ENCODE data around the gene EREG.
"Not testable (repeated sequence)": the region's sequence is repeated elsewhere in the genome, so short reads cannot be mapped to it uniquely, and the experiment has no call there.

The EREG gene

DNA sequence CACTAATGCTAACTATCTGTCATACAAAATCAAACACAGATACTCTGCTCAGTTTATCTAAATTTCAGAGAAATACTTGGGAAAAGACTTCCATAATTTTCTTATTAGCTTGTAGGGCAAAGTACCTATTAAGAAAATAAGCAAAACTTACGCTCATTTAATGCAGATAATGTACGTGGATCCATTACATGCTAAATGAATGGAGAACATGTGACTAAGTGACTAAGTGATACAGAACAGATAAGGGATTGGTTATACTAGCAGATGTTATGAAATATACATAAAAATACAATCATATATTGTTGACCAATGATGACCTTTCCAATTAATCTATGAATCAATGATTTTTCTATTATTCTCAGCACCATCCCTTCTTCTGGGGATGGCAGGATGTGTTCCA, 25.7 kb downstream of the EREG start:
- no peak for DNase-seq (ENCODE audit: low spot score)

GRCh38 chr4:74391346-74391745, 26.4 kb downstream of the EREG start:
- DNase-seq (ENCODE audit: low spot score), result no peak

DNA sequence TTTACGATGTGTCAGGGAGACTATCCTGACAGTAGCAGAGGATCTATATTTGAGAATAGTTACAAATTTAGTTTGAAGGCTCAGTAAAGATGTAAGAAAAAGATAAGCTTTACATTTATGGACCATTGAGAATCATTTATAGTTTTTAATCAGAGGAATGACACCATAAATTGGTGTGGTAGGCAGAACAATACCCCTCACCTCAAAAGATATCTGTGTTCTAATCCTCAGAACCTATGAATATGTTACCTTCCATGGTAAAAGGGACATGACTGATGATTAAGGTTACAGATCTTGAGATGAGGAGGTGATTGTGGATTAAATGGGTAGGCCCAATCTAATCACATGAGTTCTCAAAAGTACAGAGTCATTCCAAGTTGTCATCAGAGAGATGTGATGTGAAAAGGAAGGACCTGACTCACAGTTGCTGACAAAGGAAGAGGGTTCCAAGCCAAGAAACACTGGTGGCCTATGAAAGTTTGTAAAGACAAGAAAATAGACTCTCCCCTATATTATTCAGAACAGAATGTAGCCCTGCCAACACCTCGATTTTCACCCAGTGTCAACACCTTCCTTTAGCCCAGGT, 27.0 kb downstream of the EREG start:
- no peak for DNase-seq (ENCODE audit: low spot score)

GRCh38 chr4:74394476-74395136, 29.7 kb downstream of the EREG start:
- DNase-seq (ENCODE audit: low spot score), result no peak

DNA sequence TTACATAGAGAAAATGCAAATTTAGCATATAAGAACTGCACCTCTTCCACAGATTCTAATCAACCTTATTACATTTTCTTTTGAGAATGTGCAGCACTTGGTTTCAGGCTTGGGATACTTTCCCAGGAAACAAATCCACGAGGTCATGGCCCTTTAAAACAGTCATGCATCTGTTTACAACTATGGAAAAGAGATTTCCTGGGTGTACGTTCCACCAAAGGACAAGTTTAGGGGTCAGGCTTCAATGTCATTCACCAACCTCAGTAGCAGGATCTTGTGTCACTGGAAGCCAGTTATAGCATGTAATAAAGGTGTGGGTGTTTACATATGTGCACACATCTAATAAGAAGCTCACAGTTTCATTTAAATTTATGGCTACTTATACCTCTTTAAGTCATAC, 30.7 kb downstream of the EREG start:
- DNase-seq (ENCODE audit: low spot score), result no peak

GRCh38 chr4:74397748-74398426, 32.9 kb downstream of the EREG start:
- no peak for DNase-seq (ENCODE audit: low spot score)

GRCh38 chr4:74398894-74399589, 34.1 kb downstream of the EREG start:
- not testable (repeated sequence) for DNase-seq (ENCODE audit: low spot score)

DNA sequence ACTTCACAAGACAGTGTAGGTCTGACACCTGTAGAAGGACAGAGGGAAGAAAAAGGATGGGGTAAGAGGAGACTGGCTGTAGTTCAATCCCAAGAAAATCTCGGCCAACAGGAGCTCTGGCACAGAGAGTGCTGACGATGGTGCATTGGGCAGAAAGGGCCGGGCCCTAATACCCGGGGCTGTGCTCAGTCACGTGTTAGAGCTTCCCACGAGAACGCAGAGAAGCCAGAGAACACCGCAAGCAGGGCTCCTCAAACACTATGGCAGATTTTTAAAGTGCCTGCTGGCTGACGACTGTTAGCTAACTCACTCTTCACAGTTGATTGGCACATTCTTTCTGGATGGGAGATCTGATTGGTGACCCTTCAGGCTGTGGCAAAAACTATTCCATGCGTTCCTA, 35.5 kb downstream of the EREG start:
- no peak for DNase-seq (ENCODE audit: low spot score)

DNA sequence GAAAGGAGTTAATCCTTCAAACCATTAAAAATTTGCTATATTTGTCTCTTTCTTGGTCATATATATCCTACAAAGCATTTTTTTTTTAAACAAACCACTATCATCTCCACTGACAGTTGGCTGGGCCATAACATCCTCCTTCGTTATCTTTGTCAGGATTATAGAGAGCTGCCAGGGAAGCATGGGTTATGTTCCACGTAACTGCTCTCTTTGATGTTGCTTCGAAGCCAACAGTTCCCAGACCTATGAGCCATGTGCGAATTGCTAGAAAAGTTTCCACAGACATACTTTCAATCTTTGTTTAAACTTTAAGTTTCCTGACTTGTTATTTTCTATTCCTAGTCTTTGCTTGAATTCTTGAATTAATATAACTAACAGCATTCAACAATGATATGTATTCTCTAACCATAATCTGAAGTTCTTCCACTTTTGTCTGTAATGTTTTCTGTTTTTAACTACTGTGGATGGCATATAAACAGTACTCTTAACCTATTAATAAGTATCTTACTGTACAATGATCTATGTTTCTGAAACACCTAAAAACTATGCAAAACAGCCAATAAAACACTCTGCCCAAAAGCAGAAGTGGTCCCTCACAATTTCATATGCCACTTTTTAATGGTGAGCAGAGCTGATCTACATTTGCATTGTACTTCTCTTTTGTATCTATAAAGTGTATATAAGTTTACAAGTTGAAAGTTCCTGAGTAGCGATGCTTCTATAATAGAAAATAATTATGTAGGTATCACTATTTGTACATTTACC, 37.9 kb downstream of the EREG start:
- no peak for DNase-seq (ENCODE audit: low spot score)

GRCh38 chr4:74407891-74408290, 42.9 kb downstream of the EREG start:
- no peak for DNase-seq (ENCODE audit: low spot score)

DNA sequence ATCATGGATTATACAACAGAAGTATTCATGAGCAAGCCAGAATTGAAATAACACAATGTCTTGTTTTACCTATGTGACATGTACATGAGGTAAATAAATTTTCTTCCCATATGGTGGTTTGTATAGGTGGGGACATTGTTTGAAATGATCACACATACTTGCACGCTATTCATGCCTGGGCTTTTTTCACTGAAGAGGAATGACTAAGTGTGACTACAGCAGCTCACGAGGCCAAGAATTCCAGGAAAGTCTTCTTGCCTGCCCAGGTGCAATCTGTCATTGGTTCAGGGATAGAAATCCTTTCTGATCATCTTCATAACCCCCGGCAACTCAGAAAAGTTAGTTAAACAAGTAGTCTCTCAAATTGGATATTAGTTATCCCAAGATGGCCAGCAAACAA, 43.7 kb downstream of the EREG start:
- no peak for DNase-seq (ENCODE audit: low spot score)

- DNase-seq (ENCODE audit: low spot score), result no peak
These were observed 45.3 kb downstream of the EREG start for GRCh38 chr4:74410272-74410671.

DNA sequence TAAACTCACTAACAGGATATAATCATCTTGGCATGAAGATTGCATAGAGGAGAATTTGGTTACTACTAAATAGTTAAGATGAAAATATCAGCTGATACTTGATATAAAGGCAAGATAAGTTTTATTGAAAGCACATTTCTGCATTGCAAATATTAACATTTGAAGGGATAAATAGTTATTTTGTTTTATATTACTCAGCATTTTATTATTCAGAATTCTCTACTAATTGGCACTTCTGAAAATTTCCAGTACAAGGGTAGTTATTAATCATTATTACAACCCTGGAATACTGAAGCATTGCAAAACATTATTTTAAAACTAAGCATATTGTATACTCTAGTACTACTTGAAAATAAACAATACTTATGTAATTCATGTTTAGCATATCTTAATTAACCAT, 47.3 kb downstream of the EREG start:
- DNase-seq (ENCODE audit: low spot score), result no peak

DNA sequence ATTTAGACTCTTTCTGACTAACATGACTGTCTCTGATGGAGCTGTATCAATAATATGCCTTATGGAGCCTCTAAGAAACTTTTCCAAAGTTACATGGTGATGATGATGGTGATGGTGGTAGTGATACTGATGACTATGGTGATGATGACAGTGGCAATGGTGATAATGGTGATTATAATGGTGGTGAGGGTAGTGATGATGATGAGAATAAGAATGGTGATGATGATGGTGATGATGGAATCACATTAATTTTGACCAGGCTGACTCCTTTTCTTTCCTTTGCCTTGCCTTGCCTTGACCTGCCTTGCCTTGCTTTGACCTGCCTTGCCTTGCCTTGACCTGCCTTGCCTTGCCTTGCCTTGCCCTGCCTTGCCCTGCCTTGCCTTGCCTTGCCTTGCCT, 48.3 kb downstream of the EREG start:
- DNase-seq (ENCODE audit: low spot score), result no peak

DNA sequence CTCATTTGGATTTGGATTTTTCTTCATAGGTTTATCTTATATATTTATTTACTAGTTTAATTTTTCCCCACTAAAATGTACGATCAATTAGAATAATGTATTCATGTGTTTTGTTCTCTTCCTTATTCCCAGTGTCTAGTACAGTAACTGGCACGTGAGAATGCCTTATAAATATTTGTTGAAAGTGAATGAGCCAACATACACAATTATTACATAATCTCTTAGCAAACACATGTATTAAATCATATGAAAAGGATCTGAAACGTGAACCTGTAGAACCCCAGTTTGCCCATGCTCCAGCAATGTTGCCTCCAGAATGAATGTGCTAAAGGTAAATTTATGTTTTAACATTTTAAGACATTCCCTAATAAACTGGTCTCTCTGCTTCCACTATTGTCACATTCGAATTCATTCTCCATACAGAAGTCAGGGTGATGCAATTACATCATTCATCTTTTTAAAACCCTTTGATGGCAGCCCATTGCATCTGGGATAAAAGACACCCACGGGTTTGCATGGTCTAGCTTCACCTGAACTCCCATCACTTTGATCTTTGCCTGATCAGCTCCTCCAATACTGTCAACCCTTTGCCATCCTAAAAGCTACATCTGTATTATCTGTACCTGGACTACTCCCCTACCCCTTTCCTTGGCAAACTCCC, 49.3 kb downstream of the EREG start:
- DNase-seq (ENCODE audit: low spot score), result no peak

DNA sequence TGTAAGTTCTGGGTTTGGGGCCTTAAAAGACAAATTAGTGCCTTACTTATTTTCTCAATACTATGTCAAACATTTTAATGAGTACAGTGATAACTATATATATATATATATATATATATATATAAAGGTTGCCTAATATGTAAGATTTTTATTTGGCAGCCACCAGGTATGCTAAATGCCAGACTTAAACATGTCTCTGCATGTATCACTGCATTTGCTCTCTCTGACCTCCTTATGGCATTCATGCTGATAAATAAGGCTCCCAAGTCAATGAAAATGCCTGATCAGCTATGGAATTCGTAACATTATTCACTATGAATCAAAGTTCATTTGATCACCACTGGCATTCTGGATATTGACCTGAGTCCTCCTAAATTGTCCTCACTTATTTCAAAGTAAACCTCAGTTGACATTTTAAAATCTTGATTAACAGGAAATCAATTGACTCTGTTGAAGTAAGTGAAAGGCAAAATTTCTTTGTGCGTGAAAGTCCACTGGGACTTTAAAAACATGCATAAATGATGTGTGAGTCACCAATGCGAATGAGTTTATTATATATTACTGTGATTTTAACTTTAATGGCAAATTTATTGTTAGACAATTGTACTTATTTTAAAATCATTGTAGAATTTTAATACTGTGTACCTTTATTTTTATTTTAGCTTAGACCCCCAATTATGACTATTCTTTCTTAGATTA, 50.8 kb downstream of the EREG start:
- DNase-seq (ENCODE audit: low spot score), result no peak

GRCh38 chr4:74418063-74418670, 53.2 kb downstream of the EREG start:
- no peak for DNase-seq (ENCODE audit: low spot score)

- no peak for DNase-seq (ENCODE audit: low spot score)
These were observed 55.9 kb downstream of the EREG start for GRCh38 chr4:74420863-74421262.

DNA sequence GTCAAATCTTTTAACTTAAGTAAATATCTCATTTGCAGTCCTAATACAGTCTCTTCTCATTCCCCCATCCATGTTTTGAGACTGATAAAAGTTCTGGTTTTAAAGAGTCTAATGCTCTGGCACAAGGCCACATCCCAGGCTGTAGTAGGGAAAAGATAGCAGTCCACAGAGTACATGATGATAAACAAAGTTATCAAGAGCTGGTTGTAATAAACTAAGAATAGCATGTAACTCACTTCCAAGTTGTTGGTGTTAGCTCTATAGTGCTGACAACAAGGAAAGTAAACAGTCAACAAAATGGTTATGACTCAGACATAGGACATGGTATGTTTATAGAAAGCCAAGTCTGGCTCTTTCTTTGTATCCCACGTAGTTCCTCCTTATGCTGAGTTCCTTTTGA, 58.2 kb downstream of the EREG start:
- DNase-seq (ENCODE audit: low spot score), result no peak

DNA sequence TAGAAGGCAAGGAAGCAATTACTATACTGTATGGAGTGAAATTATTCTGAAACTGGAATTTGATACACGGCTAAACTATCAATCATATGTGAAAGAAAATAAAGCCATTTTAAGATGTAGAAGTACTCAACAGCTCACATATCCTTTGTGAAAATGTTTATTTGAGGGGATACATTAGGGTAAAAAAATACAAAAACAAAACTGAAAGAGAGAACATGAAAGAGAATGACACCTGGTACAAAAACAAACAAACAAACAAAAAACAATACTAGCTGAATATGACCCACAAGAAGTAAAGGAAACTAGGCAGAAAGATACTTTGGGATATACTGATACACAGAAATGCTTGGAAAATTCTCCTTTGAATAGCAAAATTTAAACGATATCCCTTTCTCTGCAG, 59.2 kb downstream of the EREG start:
- DNase-seq (ENCODE audit: low spot score), result no peak

DNA sequence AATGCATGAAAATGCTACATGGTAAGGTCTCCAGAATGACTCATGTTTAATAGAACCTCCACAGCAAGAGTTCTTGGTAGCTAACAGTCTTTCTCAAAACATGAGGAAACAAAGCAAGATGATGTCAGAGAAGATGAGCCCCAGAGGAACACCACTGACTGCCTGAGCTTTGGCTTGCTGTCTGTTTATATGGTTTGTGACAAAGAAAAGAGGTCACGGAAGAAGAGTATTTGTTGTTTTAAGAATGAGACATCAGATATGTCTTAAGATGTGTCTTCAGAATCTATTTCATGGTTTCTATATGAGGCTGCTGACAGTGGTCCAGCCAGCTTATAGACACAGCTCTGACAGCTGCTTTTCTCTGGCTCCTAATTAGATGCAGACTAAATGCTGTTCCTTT, 61.2 kb downstream of the EREG start:
- DNase-seq (ENCODE audit: low spot score), result no peak
